Stimulated activated CD4-positive, alpha-beta T cell treated with anti-CD3 and anti-CD28 coated beads, TNF-alpha, amount 100 ng/mL, for 48 hours (primary cell): ENCODE measurements around the gene NKPD1.
A peak's percentile ranks its signal among the peaks of the same experiment; 100 is the strongest.

Experiments used
- DNase-seq, 3 donors: peaks; one replicate each; pipeline ENCODE4 v3.0.0-alpha.2; 2020; ENCODE audit warnings: low read depth in 3 of 3

NKPD1 gene, protein sequence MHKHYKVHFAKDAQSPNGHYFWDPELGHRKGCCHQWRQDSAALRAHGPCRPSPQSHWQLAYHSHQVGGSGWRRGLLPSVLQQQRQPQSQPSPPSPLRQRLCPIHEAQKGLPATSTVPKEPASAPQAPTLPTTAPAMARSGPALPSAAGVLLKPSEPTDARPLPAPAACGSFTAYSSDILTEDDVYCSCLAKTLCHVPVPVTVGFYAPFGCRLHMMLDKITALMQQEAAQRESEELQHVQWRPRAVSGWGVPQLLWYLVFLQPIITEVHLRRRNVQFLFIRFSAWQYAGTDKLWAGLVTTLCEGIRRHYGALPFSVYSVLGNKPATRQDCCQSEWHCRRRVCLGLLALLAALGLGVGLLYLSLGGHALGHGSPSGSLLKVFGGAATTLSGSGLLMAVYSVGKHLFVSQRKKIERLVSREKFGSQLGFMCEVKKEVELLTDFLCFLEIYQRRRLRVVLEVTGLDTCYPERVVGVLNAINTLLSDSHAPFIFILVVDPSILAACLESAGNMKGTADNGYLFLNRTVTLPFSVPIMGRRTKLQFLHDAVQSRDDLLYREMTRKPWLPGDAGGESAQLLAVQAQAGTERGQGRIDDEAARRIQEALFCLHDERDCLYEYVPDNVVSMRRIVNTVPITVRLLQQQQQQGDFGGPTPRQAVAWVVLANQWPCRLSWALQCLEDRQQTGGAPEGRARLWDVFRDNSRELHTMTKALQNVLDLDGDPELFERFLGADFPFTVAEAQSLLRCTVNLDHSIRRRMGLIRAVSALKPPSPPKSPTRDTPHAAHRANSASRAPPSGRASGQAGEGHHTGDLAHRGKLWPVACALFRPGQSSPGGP

DNA sequence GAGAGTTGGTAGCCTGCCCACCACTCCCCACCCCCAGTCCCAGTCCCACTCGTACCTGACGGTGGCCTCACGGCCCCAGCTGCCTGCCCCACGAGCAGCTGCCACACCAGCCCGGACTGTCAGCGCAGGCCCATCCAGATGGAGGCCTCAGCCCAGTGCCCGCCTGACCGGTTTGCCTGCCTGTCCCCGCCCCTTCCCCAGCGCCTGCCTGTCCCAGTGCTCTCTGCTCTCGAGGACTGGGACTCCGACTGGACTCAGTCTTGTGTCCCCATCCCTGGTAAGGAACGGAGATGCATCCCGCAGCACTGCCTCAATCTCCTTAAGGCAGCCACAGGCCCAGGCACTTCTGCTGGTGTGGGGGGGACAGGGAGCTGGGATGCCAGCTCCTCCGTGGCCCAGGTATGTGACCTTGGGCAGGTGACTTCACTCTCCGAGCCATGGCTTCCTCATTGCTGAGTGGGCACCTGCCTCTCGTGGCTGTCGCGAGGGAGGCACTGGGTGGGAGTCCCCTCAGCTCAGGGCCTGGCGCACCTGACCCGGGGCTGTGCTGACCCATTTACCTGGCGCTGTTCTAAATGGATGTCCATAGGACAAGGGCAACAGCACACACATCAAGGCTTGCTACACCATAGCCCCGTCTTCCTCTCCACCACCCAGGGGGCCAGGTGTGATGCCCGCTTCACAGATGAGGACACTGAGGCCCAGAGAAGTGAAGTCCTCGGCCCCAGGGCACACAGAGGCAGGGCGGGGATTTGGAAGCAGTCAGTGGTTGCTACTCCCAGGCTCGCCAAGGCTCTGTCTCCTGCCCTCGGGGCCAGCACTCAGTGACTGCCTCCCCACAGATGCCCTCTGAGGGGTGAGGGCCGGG is at the start of gene NKPD1:
Gene NKPD1, minus strand, starts transcription at position 113 of the 868 bp plus-strand sequence. CDS start 832 bp downstream, outside the sequence.
- no peak for DNase-seq

DNA sequence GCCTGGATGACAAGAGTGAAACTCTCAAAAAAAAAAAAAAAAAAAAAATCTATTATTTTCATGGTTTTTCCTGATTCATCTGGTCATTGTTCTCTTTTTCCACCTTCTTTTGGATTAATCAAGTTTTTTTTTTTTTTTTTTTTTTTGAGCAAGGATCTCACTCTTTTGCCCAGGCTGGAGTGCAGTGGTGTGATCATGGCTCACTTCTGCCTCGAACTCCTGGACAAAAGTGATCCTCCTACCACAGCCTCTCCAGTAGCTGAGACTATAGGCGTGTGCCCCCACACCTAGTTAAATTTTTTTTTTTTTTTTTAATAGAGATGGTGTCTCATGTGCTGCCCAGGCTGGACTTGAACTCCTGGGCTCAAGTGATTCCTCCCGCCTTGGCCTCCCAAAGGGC is 45.5 kb upstream of the NKPD1 start:
- no peak for DNase-seq

DNA sequence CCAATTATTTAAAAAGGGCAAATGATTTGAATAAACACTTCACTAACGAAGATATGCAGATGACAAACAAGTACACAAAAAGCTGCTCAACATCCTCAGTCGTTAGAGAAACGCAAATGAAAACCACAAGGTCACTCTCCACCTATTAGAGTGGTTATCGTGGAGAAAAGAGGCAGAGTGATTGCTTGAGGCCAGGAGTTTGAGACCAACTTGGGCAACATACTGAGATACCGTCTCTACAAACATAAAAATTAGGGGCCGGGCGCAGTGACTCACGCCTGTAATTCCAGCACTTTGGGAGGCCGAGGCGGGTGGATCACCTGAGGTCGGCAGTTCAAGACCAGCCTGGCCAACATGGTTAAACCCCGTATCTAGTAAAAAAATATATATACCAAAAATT is 45.0 kb upstream of the NKPD1 start:
- no peak for DNase-seq

DNA sequence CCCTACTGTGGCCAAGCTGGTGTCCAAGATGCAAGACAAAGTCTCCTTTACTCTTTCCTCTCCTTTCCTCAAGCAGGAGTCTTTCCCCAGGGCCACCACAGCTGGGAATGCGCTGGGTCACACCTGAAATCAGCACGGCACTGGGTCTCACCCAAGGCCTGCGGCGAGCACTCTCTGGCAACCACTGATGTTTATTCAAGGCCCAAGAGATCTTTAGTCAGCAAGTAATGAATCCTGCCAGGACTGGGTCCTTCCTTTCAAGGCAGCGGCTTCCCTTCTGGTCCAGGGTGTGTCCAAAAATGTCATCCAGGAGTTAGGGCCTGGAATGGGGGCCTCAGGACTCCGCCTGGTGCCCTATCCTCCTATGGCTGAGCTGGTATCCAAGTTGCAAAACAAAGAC is 41.9 kb upstream of the NKPD1 start:
- no peak for DNase-seq

DNA sequence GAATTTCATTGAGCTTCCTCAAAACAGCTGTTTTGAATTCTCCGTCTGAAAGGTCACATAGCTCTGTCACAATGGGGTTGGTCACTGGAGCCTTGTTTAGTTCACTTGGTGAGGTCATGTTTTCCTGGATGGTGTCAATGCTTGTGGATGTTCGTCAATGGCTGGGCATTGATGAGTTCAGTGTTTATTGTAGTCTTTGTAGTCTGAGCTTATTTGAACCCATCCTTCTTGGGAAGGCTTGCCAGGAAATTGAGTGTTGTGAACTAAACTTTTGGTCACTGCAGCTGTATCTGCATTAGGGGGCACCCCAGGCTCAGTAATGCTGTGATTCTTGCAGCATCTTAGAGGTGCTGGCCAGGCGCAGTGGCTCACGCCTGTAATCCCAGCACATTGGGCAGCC is 39.8 kb upstream of the NKPD1 start:
- no peak for DNase-seq

DNA sequence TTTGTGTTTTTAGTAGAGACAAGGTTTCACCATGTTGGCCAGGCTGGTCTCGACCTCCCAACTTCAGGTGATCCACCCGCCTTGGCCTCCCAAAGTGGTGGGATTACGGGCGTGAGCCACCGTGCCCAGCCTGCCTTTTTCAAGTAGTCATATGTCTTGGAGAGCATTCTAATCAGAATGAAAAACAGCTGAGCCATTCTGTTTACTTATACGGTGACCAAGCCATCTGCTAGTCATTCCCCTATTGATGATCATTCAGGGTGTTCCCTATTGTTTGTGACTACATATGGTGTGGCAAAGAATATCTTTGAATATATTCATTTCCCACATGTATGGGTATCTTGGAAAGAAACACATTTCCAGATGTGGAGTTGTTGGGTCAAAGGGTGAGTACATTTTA is 35.0 kb upstream of the NKPD1 start:
- no peak for DNase-seq

DNA sequence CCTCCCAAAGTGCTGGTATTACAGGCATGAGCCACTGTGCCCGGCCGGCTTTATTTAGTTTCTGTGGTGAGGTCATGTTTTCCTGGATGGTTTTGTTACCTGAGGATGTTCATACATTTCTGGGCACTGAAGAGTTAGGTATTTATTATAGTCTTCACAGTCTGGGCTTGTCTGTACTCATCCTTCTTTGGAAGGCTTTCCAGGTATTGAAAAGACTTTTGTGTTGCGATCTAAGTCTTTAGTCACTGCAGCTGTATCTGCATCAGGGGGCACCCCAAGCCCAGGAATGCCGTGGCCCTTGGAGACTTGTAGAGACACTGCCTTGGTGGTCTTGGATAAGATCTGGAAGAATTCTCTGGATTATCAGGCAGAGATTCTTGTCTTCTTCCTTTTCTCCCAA is 30.6 kb upstream of the NKPD1 start:
- DNase-seq = no peak

DNA sequence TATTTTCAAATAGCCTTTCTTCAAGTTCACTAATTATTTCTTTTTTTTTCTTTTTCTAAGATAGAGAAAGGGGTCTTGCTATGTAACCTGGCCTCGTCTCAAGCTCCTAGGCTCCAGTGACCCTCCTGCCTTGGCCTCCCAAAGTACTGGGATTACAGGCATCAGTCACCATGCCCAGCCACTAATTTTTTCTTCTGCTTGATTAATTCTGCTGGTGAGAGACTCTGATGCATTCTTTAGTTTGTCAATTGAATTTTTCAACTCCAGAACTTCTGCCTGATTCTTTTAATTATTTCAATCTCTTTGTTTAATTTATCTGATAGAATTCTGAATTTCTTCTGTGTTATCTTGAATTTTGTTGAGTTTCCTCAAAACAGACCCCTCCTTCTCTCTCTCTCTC is 29.2 kb upstream of the NKPD1 start:
- DNase-seq = no peak

DNA sequence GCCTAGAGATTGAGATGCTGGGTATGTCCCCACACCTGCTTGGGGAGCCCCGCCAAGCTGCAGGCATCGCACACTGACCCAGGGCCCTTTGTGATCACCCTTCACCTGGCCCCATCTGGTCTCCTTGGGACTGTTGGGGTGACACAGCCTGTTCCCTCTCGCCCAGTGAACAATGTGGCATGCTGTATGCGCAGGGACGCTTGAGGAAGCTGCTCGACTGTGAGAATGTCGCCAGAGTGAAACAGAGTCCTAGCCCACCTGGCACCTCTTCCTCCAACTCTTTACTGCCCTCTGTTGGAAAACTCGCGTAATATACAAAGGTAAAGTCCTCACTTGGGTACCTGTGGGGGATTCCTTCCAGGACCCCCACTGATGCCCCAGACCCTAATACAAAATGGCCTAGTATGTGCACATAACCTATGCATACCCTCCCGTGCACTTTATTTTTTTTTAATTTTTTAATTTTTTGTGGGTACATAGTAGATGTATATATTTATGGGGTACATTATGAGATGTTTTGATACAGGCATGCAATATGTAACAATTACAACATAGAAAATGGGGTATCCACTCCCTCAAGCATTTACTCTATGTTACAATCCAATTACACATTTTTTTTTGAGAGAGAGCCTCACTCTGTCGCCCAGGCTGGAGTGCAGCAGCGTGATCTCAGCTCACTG is 26.8 kb upstream of the NKPD1 start:
- DNase-seq = no peak

DNA sequence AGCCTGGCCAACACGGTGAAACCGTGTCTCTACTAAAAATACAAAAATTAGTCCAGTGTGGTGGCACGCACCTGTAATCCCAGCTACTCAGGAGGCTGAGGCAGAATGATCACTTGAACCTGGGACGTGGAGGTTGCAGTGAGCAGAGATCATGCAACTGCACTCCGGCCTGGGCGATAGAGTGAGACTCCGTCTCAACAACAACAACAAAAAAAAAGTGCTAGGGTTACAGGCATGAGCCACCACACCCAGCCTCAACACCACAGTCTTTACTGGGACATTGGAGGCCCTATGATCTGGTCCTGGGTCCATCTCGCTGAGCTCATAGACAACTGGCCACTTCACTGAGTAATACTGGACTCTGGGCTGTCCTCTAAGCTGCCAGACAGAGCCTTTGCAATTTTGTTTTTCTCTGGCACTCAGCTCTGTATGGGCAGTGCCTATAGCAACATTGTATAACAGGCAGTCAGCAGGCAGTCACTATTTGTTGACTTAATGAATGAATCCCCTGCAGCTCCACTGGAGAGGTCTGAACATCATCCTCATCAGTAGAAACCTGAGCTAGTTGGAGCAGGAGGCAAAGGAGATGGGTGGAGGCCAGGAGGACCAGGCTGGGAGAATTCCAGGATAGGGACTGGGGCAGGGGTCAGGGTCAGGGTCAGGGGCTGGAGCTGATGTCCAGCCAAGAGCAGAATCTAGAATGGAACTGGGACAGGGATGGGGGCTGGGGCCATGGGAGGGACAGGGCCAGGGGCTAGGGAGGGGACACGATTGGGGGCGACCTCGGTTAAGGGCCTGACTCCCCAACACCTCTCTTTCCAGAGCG is 25.9 kb upstream of the NKPD1 start:
- DNase-seq = no peak

DNA sequence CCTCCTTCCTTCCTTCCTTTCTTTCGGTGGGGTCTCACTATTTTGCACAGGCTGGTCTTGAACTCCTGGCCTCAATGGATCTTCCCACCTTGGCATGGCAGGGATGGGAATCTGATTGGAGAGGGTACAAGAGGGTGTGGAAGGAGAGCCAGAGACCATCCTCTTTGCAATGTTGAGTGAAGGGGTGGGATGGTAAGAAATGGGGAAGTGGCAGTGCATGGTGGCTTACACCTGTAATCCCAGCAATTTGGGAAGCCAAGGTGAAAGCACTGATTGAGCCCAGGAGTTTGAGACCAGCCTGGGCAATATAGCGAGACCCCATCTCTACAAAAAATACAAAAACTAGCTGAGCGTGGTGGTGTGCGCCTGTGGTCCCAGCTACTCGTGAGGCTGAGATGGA is 23.3 kb upstream of the NKPD1 start:
- no peak for DNase-seq

DNA sequence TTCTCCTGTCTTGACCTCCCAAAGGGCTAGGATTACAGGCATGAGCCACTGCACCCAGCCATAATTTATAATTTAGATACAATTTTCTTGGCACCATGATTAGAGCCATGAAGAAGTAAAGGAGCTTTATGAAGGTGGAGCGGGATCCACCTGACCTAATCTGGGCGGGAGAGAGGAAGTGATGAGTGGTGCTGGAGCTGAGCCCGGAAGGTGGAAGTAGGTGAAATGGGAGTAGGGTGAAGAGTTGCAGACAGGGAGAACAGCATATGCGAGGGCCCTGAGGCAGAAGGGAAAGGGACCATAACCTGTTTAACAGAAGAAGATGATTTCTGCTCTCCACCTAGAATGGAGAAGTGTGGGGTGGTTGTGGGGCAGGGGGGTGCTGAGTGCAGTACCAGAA is 22.0 kb upstream of the NKPD1 start:
- DNase-seq = no peak

DNA sequence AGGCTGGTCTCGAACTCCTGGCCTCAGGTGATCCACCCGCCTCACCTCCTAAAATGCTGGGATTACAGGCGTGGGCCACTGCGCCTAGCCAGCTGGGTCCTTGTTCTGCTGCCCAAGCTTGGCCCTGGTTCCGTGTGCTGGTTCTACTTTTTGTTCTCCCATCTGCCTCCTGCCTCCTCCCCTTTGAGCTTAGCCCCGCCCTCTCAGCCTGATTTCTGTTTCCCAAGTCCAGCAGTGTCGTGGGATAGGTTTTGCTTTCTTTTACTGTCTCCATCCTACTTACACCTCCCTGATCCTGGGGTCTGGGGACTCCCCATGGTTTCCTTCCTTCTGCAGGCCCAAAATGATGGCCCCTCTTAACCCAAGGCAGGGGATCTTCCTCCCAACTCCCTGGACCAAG is 20.2 kb upstream of the NKPD1 start:
- DNase-seq = no peak

DNA sequence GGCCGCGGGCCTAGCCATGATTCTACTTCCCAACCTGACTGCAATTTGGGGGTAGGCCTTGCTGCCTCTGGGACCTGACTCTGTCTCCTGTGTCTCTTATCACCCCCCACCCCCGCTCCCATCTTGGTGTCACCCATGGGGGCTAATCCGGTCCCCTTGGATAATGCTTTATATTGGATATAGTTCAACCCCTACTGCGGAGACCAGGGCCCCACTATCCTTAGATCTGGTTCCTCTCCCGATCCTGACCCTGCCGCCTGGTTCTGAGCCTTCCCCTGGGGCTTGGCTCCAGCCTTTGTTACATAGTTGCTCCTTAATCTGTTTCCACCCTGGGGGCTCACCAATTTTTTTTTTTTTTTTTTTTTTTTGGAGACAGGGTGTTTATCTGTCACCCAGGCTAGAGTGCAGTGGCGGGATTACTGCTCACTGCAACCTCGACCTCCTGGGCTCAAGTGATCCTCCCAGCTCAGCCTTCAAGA is 19.1 kb upstream of the NKPD1 start:
- DNase-seq = no peak

DNA sequence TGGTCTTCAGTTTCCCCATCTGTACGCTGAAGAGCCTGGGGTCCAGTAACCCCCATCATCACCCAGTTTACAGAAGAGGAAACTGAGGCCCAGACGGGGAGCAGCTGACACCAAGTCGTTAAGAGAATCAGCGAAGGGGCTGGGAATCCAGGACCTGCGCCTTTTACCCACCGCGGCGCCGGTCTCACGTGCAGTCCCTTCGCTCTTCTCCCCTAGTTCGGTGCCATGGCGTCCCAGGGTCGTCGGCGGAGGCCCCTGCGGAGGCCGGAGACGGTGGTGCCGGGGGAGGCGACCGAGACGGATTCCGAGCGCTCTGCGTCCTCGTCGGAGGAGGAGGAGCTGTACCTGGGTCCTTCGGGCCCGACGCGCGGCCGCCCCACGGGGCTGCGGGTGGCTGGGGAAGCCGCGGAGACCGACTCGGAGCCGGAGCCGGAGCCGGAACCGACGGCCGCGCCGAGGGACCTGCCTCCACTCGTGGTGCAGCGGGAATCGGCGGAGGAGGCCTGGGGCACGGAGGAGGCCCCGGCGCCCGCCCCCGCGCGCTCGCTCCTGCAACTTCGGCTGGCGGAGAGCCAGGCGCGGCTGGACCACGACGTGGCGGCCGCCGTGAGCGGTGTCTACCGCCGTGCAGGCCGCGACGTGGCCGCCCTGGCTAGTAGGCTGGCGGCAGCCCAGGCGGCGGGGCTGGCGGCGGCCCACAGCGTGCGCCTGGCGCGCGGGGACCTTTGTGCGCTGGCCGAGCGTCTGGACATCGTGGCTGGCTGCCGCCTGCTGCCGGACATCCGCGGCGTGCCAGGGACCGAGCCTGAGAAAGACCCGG is 18.5 kb upstream of the NKPD1 start:
- DNase-seq = no peak

DNA sequence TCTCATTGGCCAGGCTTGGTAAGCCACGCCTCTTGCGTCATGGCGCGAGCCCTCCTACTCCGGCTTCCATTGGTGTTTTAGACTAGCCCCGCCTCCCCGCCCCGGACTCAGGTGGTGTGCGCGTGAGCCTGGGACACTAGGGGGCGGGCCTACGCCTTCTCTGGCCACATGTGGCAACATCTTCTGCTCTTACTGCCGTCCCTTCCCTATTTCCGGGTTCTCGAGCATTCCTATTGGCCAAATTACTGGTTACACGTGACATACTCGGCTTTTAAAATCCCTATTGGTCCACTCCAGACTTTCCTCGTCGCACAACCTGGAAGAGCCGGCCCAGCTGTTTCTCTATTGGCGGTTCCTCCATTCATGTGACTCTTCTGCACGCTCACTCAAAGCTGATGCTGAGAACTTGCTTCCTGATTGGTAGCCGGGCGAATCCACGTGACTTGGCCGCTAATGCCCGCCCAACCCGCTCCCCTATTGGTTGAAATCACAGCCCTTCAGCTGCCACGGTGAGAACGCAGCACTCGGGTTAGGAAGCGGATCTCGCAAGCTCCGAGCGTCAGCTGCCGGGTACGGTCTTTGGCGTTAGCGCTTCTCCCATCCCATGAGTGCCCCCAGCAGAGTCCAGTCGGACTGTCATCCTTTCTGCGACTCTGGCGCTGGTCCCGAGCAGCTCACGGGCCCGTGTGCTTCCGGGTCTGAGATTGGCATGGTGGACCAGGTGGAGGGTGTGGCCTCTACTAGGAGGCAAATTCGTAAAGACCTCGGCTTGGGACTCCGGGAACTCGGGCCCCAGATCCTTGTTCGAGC is 17.7 kb upstream of the NKPD1 start, which contains the start of gene BLOC1S3:
Gene BLOC1S3, plus strand, starts transcription at position 523 of the 810 bp plus-strand sequence. CDS start 513 bp downstream, outside the sequence.
- DNase-seq = peak; percentile 99 to 100 (median 99)

DNA sequence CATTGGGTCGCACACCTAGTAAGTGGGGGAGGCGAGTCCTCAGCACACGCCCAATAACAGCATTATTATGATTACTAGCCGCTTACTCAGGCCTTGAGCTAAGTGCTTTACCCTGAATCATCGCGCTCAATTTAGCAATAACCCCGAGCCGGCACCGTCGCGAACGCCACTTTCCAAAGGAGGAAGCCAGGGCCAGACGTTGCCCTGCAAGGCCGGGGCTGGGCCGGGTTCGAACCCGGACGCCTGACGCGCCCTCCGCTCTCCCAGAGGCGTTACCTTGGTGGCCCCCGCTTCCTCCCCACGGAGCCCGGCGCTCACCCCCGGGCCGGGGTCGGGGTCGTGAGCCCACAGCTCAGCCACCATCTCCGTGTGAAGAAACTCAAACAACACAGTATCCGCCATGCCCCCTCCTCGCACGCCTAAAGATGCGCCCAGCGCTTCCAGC is 17.1 kb upstream of the NKPD1 start, which contains the start of gene TRAPPC6A:
Gene TRAPPC6A, minus strand, starts transcription at position 421 of the 445 bp plus-strand sequence. Its CDS starts 19 bp downstream, at position 402.
- peak in 1 of 3 donors; percentile 43 for DNase-seq
